Left ventricle myocardium inferior (tissue), 1 donor: ENCODE results near the gene RSPO1. TPM values are rescaled to one million over a fixed set of nuclear protein-coding genes. Genes with fewer than 3 reads are reported as not detected.

Experiments used
- DNase-seq: peaks from one replicate; pipeline ENCODE4 v3.0.0-alpha.2; 2020
- H3K27ac ChIP-seq: fragments of 200-600 bp; replicated peaks from 2 replicates; pipeline ENCODE4 v1.8.0; 2021
- H3K27me3 ChIP-seq: fragments of 200-600 bp; 2 replicates; pipeline ENCODE4 v1.8.0; 2021; ENCODE audit warnings: low read depth
- H3K36me3 ChIP-seq: fragments of 200-600 bp; 2 replicates; pipeline ENCODE4 v1.8.0; 2021
- H3K4me1 ChIP-seq: fragments of 200-600 bp; 2 replicates; pipeline ENCODE4 v1.8.0; 2021
- H3K4me3 ChIP-seq: fragments of 200-600 bp; 2 replicates; pipeline ENCODE4 v1.8.0; 2021; ENCODE audit warnings: mild to moderate bottlenecking, moderate library complexity
- H3K9me3 ChIP-seq: fragments of 200-600 bp; replicated peaks from 2 replicates; pipeline ENCODE4 v1.8.0; 2021
- intact Hi-C: fragments of 100-400 bp; cut with micrococcal nuclease; formaldehyde crosslinking; loops from one replicate; pipeline ENCODE4 v1.11.0; 2022
- total RNA-seq: library from RNA; stranded (reverse); fragmentation: NEBNext Ultra II Directional; extraction: Animal tissue kit (Norgen Biotek cat#: 25700); gene quantifications from one replicate; pipeline ENCODE4 v1.2.1, GENCODE V29; 2021
- TF ChIP-seq, protein P1 (sequence below): fragments of 200-600 bp; IDR thresholded peaks from 2 replicates; pipeline ENCODE4 v1.8.0; 2021; ENCODE audit warnings: antibody characterized with exemption, mild to moderate bottlenecking, borderline replicate concordance
- donor health status: DM: no; HTN: yes; CAD: no; lungs with severe emphysema.

The RSPO1 gene
- total RNA-seq, 1 donor from 2014 or later, result not detected

DNA sequence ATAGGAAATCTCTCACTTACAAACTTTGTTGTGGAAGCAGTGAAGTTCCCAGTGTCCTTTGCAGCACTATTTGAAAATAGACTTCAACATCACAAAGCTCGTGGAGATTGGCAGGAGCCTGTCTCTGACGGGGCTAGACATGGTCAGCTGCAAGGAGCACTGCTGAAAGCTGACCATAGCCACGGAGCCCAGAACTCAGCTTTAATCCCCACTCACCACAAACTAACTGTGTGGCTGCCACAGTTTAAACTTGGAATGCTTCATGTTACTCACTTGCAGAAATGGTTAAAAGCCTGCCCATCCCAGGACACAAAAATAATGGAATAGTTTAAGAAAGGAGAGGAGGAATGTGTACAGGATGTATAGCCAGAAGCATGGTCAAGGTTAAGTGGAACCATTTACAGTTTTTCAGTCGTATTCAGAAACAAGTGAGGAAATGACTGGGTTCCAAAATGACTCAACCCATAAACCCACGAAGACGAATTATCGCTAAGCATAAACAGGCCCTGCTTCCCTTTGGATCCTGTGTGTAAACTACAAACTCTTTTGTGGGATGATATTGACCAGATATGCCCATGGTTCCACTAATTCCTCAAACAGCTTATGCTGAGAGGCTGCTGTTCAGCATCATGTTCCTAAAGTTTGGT is 59.7 kb downstream of the RSPO1 start:
- TF ChIP-seq, protein P1, sequence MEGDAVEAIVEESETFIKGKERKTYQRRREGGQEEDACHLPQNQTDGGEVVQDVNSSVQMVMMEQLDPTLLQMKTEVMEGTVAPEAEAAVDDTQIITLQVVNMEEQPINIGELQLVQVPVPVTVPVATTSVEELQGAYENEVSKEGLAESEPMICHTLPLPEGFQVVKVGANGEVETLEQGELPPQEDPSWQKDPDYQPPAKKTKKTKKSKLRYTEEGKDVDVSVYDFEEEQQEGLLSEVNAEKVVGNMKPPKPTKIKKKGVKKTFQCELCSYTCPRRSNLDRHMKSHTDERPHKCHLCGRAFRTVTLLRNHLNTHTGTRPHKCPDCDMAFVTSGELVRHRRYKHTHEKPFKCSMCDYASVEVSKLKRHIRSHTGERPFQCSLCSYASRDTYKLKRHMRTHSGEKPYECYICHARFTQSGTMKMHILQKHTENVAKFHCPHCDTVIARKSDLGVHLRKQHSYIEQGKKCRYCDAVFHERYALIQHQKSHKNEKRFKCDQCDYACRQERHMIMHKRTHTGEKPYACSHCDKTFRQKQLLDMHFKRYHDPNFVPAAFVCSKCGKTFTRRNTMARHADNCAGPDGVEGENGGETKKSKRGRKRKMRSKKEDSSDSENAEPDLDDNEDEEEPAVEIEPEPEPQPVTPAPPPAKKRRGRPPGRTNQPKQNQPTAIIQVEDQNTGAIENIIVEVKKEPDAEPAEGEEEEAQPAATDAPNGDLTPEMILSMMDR, result no peak
- H3K4me1 ChIP-seq, result no peaks in the 10 kb centered on the region
- peaks cover 99% of the 10 kb centered on the region for H3K36me3 ChIP-seq
- no peaks in the 10 kb centered on the region for H3K27me3 ChIP-seq
- H3K9me3 ChIP-seq, result no peaks in the 10 kb centered on the region
- DNase-seq, result no peak
- H3K4me3 ChIP-seq, result no peak overlapping the region
- H3K27ac ChIP-seq, result no peak overlapping the region
- intact Hi-C loops, result no loop called here

GRCh38 chr1:37570528-37571334 is 64.0 kb downstream of the RSPO1 start:
- no peaks in the 10 kb centered on the region for H3K4me1 ChIP-seq
- peaks cover 99% of the 10 kb centered on the region for H3K36me3 ChIP-seq
- no peak for DNase-seq
- no peaks in the 10 kb centered on the region for H3K27me3 ChIP-seq
- H3K4me3 ChIP-seq, result no peak overlapping the region
- TF ChIP-seq, protein P1, result no peak
- intact Hi-C loops, result no loop called here
- H3K9me3 ChIP-seq, result no peaks in the 10 kb centered on the region
- H3K27ac ChIP-seq, result no peak overlapping the region

DNA sequence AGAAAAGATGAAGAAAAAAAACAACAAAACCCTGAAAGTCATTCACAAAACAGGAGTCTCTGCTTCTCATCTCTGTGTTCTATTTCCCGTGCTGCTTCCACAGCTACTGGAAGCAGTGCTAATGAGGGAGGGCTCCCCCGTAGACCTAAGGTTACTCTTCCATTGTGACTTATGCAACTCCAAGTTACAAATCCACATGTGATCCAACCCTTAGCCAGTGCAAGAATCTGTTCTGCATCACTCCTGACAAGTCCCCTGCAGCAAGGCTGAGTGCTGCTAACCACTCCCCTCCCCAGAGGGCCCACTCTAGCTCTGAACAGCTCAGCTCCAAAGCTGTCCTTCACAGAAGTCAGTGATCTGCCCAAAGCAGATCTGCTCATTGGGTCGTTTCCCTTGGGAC is 67.7 kb downstream of the RSPO1 start:
- TF ChIP-seq, protein P1, result no peak
- Histone ChIP-seq H3K4me3 (no peak overlapping the region), H3K27me3 (no peaks in the 10 kb centered on the region), H3K36me3 (peaks cover 81% of the 10 kb centered on the region), H3K27ac (no peak overlapping the region), H3K9me3 (no peaks in the 10 kb centered on the region), H3K4me1 (no peaks in the 10 kb centered on the region)
- no peak for DNase-seq
- intact Hi-C loops, result no loop called here

DNA sequence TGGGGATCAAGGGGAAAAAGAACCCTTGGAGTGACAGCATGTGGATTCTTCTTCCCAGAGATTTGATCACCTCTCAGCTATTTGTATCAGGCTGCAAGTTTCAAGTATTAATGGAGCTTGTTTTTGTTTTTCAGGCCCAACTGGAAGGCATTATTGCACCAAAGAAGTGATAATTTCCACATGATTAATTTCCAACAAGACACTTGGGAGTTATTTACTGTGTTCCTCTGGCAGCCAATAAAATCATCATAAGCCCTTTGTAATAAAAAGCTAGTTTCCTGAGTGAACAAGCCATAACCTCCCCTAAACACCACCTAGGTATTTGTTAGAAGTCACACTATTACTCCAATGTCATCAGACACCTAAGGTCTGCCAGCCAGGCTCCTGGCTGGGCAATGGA is 69.8 kb downstream of the RSPO1 start:
- TF ChIP-seq, protein P1, result no peak
- H3K27ac ChIP-seq, result no peak overlapping the region
- H3K27me3 ChIP-seq, result no peaks in the 10 kb centered on the region
- no peak for DNase-seq
- H3K9me3 ChIP-seq, result no peaks in the 10 kb centered on the region
- intact Hi-C loops, result no loop called here
- no peak overlapping the region for H3K4me3 ChIP-seq
- no peaks in the 10 kb centered on the region for H3K4me1 ChIP-seq
- H3K36me3 ChIP-seq, result peaks cover 62% of the 10 kb centered on the region

DNA sequence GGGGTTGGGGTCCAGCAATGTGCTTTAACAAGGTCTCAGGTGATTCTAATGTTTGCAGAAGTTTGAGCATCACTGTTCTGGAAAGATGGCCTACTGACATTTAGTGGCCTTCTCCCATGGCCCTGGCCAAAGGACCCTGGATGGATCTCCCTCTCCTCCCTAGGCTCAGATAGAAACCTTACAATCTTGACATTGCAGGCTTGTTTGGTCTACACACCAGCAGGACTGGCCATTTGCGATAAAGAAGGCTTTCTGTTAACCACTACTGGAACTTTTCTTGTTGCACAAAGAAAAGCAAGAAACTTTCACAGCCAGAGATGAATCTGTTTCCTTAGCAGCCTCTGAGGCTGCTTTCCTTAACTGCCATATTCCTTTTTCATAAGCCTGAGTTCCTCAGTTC is 71.7 kb downstream of the RSPO1 start:
- Histone ChIP-seq H3K36me3 (peaks cover 42% of the 10 kb centered on the region), H3K27ac (no peak overlapping the region), H3K4me1 (no peaks in the 10 kb centered on the region), H3K27me3 (no peaks in the 10 kb centered on the region), H3K4me3 (no peak overlapping the region), H3K9me3 (no peaks in the 10 kb centered on the region)
- no peak for DNase-seq
- TF ChIP-seq, protein P1, result no peak
- intact Hi-C loops, result no loop called here

Other genes starting within 250 kb of the RSPO1 start
- gene ZC3H12A, start 160.3 kb downstream of the RSPO1 start, total RNA-seq, result 4.9 TPM
- 34.1 TPM for gene MEAF6, start 120.1 kb downstream of the RSPO1 start, total RNA-seq
- 7.0 TPM for gene SNIP1, start 80.6 kb downstream of the RSPO1 start, total RNA-seq
- gene DNALI1, start 78.0 kb downstream of the RSPO1 start, total RNA-seq, result 6.9 TPM
- 20.1 TPM for gene GNL2, start 39.0 kb downstream of the RSPO1 start, total RNA-seq
- 0.33 TPM for gene CDCA8, start 57.6 kb upstream of the RSPO1 start, total RNA-seq
- 0.14 TPM for gene EPHA10, start 130.2 kb upstream of the RSPO1 start, total RNA-seq
- 1.9 TPM for gene MANEAL, start 159.0 kb upstream of the RSPO1 start, total RNA-seq
- gene C1orf122, start 172.9 kb upstream of the RSPO1 start, total RNA-seq, result 47.3 TPM
- 5.7 TPM for gene YRDC, start 173.3 kb upstream of the RSPO1 start, total RNA-seq
- gene MTF1, start 224.7 kb upstream of the RSPO1 start, total RNA-seq, result 11.3 TPM